Calu3 (cell line): ENCODE data around the gene ENG. TPM values are rescaled to one million over a fixed set of nuclear protein-coding genes. Genes with fewer than 3 reads are reported as not detected.

Source experiments
- BruUV-seq: library from RNA; stranded (reverse); fragments of 400-500 nt; replicated peaks from 2 replicates; lab custom pipeline; 2021; lab: Mats Ljungman, UMichigan
- CTCF ChIA-PET: fragments of 300-600 bp; sonication (Branson Sonifier 250); formaldehyde crosslinking; loops from one replicate; lab custom pipeline; 2022; ENCODE audit warnings: antibody characterized with exemption; lab: Charles Lee
- DNase-seq: peaks from one replicate; pipeline ENCODE4 v3.0.0; 2022
- H3K27ac Mint-ChIP-seq: one replicate; pipeline ENCODE4 v1.8.0; 2022; ENCODE audit warnings: mixed read lengths; ENCODE audit not compliant: unreplicated experiment
- H3K27me3 Mint-ChIP-seq: one replicate; pipeline ENCODE4 v1.8.0; 2022; ENCODE audit warnings: mixed read lengths; ENCODE audit not compliant: unreplicated experiment
- H3K36me3 Mint-ChIP-seq: one replicate; pipeline ENCODE4 v1.8.0; 2022; ENCODE audit warnings: mild to moderate bottlenecking, moderate library complexity, mixed read lengths; ENCODE audit not compliant: insufficient read depth, unreplicated experiment
- H3K4me1 Mint-ChIP-seq: one replicate; pipeline ENCODE4 v1.8.0; 2022; ENCODE audit warnings: mild to moderate bottlenecking, low read depth, mixed read lengths; ENCODE audit not compliant: unreplicated experiment
- H3K4me3 Mint-ChIP-seq: one replicate; pipeline ENCODE4 v1.8.0; 2022; ENCODE audit warnings: mild to moderate bottlenecking, low read depth, moderate library complexity, mixed read lengths; ENCODE audit not compliant: unreplicated experiment
- H3K9me3 Mint-ChIP-seq: one replicate; pipeline ENCODE4 v1.8.0; 2022; ENCODE audit warnings: low read depth, mixed read lengths; ENCODE audit not compliant: unreplicated experiment
- CTCF ChIP-seq: fragments of 200-600 bp; IDR thresholded peaks from one replicate; pipeline ENCODE4 v1.8.0; 2022; ENCODE audit warnings: antibody characterized with exemption; ENCODE audit not compliant: unreplicated experiment
- intact Hi-C: fragments of 100-400 bp; cut with micrococcal nuclease; formaldehyde crosslinking; loops from one replicate; pipeline ENCODE4 v1.10.0; 2022; ENCODE audit not compliant: unreplicated experiment
- total RNA-seq: library from RNA; stranded (reverse); gene quantifications from 2 replicates; pipeline ENCODE4 v1.2.3, GENCODE V29; 2022

The ENG gene
- total RNA-seq, 1 experiment from 2014 or later: not detected

GRCh38 chr9:127875306-127875966 is 21.0 kb upstream of the ENG start:
- H3K9me3 Mint-ChIP-seq: no peaks in the 10 kb centered on the region
- no peak for DNase-seq
- intact Hi-C loops: no loop called here
- CTCF ChIA-PET: no interaction called here
- no TSS peak for BruUV-seq
- no peaks in the 10 kb centered on the region for H3K4me1 Mint-ChIP-seq
- H3K4me3 Mint-ChIP-seq: no peak overlapping the region
- H3K27ac Mint-ChIP-seq: no peak overlapping the region
- no peak for TF ChIP-seq CTCF
- no peaks in the 10 kb centered on the region for H3K27me3 Mint-ChIP-seq
- peaks cover 11% of the 10 kb centered on the region for H3K36me3 Mint-ChIP-seq

GRCh38 chr9:127874301-127875221 is 20.1 kb upstream of the ENG start:
- BruUV-seq: no TSS peak
- no peak for DNase-seq
- Mint-ChIP-seq H3K4me3 (no peak overlapping the region), H3K4me1 (no peaks in the 10 kb centered on the region), H3K9me3 (no peaks in the 10 kb centered on the region), H3K27ac (no peak overlapping the region), H3K36me3 (peaks cover 11% of the 10 kb centered on the region), H3K27me3 (no peaks in the 10 kb centered on the region)
- intact Hi-C loops: loop anchor here (5.0 kb wide), 1 partner anchor 137 kb away; the partner anchor contains the start of gene TOR2A
- CTCF ChIA-PET: interaction anchor here (0.9 to 1.1 kb wide), 2 partner anchors 140 to 153 kb away, joined by 3 to 5 read pairs; partner anchors contain the start of gene TOR2A
- no peak for TF ChIP-seq CTCF

GRCh38 chr9:127873886-127874285 is 19.4 kb upstream of the ENG start:
- BruUV-seq: no TSS peak
- no peak overlapping the region for H3K4me3 Mint-ChIP-seq
- H3K4me1 Mint-ChIP-seq: no peaks in the 10 kb centered on the region
- peaks cover 8% of the 10 kb centered on the region for H3K36me3 Mint-ChIP-seq
- CTCF ChIA-PET: interaction anchor here (0.9 to 1.1 kb wide), 2 partner anchors 139 to 152 kb away, joined by 3 to 5 read pairs; partner anchors contain the start of gene TOR2A
- TF ChIP-seq CTCF: no peak
- DNase-seq: no peak
- H3K9me3 Mint-ChIP-seq: no peaks in the 10 kb centered on the region
- intact Hi-C loops: loop anchor here (5.0 kb wide), 1 partner anchor 137 kb away; the partner anchor contains the start of gene TOR2A
- H3K27me3 Mint-ChIP-seq: no peaks in the 10 kb centered on the region
- H3K27ac Mint-ChIP-seq: no peak overlapping the region

- Mint-ChIP-seq H3K9me3 (no peaks in the 10 kb centered on the region), H3K4me3 (no peak overlapping the region), H3K27ac (no peak overlapping the region), H3K27me3 (no peaks in the 10 kb centered on the region), H3K4me1 (no peaks in the 10 kb centered on the region), H3K36me3 (peaks cover 5% of the 10 kb centered on the region)
- intact Hi-C loops: loop anchor here (5.0 kb wide), 1 partner anchor 136 kb away; the partner anchor contains the start of gene TOR2A
- CTCF ChIA-PET: interaction anchor here (0.6 to 1.1 kb wide), 2 partner anchors 138 to 145 kb away, joined by 5 to 8 read pairs; partner anchors contain the start of gene TOR2A
- no TSS peak for BruUV-seq
- no peak for DNase-seq
- no peak for TF ChIP-seq CTCF
Measured at GRCh38 chr9:127873223-127873691, 18.8 kb upstream of the ENG start.
